Fibroblast of skin of right quadriceps (primary cell): ENCODE results near the gene ADPGK.
"Not testable (repeated sequence)": the region's sequence is repeated elsewhere in the genome, so short reads cannot be mapped to it uniquely, and the experiment has no call there.

Source experiments
- DNase-seq: peaks from one replicate; pipeline ENCODE4 v3.0.0-alpha.2; 2013

ADPGK gene

DNA sequence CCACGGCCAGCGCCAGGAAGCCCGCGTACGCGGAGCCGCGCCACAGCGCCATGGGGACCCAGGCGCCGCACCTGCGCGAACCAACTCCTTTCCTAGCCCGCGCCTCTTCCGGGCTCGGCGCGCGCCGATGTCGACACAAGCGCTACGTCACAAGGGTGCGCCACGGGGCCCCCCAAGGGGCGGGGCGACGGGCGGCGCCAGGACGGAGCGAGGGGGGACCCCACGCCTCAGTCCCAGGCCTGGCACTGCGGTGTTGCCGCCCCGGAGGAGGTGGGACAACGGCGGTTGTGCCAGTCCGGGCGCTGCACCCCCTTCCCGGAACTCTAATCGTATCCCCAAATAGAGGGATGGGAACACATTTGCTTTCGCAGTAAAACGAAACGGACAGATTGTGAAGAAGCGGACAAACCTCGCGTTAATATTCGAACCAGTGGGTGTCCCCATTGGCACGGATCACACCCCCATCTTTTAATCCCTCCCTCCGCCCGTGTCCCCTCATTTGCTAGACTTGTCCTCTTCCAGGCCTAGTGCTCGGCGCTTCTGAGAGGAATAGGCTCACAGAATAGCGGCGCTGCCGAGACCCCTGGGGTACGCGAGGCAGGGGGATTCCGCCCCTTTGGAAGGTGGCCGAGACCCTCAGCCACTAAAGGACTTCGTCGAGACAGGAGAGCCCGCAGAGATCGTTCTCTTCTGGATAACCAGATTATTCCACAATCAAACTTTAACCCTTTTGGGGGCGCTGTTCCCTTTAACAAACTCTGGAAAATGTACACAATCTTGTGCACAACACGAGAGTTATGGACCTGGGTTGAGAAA is at the start of gene ADPGK:
Gene ADPGK (minus strand): TSS at position 119 of the 816 bp plus-strand sequence. CDS start 67 bp downstream, at position 52.
- DNase-seq: peak; percentile 93

GRCh38 chr15:72827226-72827625 is 43.7 kb upstream of the ADPGK start:
- no peak for DNase-seq

DNA sequence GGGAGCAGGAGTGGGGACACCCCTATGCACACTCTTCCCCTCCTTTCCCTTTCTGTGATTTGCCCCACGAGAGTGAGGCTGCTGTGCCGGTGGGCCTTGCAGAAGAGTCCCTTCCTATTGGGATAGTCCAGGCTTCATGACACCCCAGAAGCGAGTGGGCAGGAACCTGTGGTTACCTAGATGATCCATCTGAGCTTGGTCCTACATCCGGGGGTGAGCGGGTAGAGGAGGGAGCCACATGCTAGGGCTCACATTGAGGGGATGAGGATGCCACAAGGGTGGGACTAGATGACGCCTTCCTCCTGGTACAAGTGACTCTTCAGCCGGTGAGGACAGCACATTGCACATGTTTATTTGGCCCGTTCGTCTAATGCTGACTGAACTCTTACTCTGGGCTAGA is 43.1 kb upstream of the ADPGK start:
- DNase-seq: no peak

DNA sequence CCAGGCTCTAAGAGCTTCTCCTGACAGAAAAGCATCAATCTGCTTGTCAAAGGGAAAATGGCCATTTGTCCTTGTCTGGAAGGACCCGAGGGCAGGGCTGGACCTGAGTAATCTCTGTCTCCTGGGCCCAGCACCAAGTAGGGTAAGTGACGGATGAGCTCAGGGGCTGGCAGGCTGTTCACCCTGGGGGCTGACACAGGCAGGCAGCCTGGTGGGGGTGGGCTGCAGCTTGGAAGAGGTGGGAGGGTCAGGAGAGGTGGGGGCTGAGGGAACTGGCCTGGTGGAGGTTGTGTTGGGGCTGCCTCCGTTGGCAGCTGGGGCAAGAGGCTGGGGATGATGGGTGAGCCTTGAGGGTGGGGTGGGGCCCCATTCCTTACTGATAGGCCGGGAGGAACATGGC is 42.3 kb upstream of the ADPGK start:
- no peak for DNase-seq

GRCh38 chr15:72824781-72825180 is 41.2 kb upstream of the ADPGK start:
- no peak for DNase-seq

DNA sequence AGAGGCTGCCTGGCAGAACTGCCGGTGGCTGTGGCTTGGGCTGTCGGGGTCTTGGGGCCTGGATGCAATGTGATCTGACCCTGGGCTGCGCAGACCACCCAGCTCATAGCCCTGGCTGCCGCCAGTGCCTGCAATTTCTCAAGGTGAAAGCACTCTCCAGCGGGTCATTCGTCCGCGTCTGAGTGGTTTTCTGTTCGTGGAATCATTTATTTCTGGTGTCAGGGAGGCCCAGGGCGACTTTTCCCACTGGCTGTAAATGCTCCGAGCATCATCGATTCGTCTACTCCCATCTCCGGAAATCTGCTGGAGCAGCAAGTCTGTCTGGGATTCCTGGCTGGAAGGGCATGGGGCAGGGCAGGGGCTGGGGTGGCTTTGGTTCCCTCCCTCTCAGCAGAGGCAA is 40.6 kb upstream of the ADPGK start:
- no peak for DNase-seq

DNA sequence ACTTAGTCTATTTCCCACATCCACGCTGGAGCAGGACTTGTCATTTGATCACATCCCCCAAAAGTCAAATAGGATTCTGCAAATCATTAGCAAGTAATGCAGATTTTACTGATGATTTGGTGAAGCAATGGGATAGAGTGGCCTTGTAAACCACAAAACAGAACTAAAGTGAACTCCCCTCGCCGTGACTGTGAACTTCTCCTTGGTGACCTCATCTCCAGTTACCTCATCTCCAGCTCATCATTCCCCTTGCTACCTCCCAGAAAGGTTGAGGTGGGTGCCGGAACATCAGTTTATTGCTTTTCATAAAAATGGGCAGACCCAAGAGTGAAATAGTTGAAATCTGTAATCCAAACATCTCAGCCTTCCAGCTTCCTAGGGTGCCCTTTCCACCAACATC is 36.7 kb upstream of the ADPGK start:
- DNase-seq: no peak

GRCh38 chr15:72818632-72819031 is 35.1 kb upstream of the ADPGK start:
- DNase-seq: no peak

DNA sequence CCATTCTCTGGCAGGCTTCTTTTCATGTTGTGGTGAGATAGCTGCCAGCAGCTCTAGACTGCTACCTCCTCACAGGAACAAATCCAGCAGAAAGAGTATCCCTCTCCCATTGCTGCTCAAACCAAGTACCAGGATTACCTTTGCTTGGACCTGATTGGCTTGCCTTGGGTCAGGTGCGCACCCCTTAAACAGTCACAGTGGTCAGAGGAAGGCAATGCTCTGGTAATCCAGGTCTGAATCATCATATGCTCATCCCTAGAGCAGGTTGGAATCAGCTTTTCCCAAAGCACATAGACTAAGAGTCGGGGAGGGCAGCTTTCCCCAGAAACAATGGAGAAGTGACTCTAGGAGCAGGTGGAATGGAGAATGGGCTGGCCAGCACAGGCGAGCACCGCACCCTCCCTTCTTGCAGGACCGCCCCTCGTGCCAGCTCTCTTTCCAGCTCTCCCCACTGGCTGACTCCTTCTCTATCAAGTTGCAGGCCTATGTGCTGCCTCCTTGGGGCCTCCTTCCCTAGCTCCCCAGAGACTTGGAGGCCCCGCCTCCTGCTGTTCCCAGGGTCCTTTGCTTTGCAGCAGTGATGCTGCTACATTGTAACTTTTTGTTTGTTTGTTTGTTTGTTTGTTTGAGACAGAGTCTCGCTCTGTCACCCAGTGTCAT is 29.9 kb upstream of the ADPGK start:
- DNase-seq: no peak

DNA sequence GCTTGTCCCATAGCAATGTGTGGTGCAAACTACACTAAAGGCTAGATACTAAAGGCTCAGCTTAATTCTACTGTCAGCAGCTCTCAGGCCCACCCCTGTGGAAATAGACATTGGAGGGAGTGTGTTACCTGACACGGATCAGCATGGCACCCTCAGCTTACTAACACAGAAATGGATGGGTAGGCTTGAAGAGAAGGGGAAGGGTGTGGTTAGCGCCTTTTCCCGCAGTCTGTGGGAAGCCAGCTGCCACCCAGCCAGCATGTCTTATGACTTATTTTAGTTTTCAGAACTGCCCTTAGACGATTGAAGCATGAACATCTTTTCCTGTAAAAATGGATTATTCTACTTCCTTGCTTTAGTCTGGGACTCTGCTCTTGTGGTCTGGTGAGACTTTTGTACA is 25.8 kb upstream of the ADPGK start:
- DNase-seq: no peak

GRCh38 chr15:72807346-72807745 is 23.8 kb upstream of the ADPGK start:
- DNase-seq: not testable (repeated sequence)

GRCh38 chr15:72803006-72803405 is 19.4 kb upstream of the ADPGK start:
- no peak for DNase-seq

DNA sequence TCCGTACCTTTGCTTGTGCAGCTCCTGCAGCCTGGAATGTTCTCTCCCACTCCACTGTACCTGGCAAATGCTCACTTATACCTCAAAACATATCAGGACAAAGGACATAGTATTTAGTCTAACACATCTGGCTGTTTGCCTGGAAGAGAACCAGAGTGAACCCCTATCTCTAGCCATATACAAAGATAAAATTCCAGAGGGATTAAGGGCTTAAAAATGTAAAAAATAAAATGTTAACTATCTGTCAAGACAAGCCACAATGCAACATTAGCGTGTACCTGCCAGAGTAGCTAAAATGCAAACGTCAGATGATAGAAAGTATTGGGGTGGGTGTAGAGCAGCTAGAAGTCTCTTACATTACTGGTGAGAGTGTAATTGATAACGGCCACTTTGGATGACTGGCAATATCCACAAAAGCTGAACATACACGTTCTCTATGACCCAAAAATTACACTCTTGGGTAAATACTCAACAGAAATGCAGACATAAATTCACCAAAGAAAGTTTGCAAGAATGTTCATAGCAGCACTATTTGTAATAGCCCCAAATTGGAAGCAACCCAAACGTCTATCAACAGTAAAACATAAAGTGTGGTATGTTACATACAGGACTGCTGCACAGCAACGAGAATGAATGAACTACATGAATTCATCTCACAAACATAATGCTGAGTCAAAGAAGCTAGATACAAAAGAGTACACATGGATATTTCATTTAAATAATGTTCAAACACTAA is 18.2 kb upstream of the ADPGK start:
- DNase-seq: peak; percentile 48

DNA sequence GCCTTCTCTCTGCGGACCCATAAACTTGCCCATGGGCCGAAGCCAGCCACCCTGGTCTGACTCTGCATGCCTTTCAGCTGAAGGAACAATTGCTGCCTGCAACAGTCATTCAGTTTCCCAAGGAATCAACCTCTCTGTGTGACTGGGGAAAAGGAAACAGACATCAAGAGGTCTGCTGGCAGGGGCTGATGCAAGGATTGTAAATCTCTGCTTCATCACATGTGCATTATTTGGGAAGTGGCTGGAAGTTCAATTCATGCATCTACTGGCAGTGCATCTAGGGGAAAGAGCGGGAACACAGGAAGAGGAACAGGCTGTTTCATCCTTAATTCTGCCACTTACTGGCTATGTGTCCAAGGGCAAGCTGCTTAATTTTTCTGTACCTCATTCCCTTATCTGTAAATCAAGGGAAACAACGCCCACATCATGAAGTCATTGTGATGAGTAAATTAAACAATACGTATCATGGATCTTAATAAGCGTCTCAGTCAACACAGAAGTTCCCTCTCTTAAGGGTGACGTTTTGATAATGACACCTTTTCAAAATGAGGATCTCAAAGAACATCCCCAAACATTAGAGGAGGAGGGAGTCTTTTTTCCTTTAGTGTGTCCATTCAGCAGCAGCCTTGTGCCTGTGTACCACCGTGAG is 17.4 kb upstream of the ADPGK start:
- peak; percentile 59 for DNase-seq

- no peak for DNase-seq
Observed at GRCh38 chr15:72797834-72798233, 14.3 kb upstream of the ADPGK start.

DNA sequence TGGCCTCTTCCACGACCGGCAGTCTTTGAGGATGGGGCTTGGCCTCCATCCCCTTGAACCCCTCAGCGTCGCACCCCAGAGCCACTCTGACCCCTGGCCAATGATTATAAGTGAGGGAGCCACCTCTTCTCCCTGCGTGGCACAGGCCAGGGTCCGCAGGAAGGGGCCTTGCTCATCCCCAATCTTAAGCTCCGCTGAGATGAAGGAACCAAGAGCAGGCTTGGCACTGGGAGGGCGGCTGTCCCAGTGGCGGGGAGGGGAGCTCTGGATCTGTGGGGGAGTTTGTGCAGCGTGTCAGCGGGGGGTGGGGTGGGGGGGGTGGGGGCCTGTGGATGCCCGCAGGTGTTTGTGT is 13.8 kb upstream of the ADPGK start:
- no peak for DNase-seq

DNA sequence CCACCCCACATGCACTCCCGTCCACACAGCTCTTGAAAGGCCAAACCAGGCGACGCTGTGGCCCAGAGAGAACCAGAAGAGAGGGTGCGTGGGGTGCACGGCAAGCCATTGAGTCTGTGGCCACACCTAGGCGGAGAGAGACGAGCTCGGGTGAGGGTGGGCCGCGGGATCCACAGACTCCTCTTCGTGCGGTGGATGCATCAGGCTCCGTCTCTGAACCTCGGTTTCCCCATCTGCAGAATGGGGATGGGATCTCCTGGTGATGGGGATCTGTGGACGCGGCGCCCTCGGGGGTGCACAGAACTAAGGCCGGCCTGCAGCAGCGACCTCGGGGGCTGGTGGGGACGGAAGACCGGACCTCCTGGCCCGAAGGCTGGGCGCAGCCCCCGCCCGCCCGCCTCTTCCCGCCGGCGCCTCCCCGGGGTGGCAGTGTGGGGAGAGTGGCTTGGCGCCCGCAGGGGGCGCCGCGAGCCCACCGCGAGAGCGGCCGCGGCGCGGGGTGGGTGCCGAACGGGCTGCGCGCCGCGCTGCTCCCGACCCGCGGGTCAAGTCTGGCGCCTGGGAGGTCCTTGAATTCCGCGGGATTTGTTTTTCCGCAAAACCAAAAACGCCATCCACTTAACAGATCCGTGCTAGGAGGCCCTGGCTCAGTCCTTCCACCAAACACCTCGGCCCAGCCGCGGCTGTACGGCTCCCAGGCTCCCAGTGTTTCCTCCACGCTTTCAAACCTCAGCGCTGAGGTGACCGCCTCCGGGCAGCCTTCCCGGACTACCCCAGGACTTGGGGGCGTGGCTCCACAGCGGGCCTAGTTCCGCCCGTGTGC is 13.2 kb upstream of the ADPGK start:
- DNase-seq: peak; percentile 42

DNA sequence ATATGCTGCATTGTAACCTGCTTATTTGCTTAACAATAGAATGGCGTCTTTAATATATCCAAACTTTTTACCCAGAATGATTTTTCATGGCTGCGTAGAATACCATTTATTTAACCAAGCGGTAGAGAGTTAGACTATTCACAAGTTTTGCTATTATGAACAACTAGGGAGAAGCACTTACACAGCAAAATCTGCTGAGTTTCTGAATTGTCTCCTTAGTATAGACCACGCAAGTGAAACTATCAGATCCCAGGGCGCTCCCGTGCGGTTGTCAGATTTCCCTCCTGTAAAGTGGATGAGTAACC is 12.6 kb upstream of the ADPGK start:
- DNase-seq: peak; percentile 27

- no peak for DNase-seq
Observed at GRCh38 chr15:72793766-72794660, 10.5 kb upstream of the ADPGK start.

DNA sequence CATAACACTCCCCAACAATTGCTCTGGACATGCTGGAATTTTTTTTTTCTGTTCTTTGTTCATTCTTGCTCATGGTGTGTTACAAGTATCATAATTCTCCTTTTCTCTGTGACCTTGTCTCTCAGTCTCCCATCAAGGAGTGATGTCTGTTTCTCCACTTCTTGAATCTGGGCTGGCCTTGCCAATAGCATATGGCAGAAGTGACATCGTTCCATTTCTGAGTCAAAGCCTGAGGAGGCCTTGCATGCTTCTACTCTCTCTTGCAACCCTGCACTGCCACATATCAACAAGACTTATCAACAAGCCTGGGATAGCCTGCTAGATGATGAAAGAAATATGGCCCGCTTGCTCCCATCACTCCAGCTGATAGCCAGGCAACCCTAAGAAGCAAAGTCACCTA is 8.9 kb upstream of the ADPGK start:
- no peak for DNase-seq

- peak; percentile 33 for DNase-seq
Observed at GRCh38 chr15:72790302-72790910, 6.8 kb upstream of the ADPGK start.
